Hepatocyte (in vitro differentiated cells): Measurements from ENCODE around the gene WWTR1. TPM values are rescaled to one million over a fixed set of nuclear protein-coding genes. Genes with fewer than 3 reads are reported as not detected.

ENCODE experiments used
- DNase-seq: peaks from one replicate; pipeline ENCODE4 v3.0.0-alpha.2; 2016; ENCODE audit warnings: low spot score
- H2AFZ ChIP-seq: fragments of 200-600 bp; sonication (generic); 2 replicates; pipeline ENCODE4 v1.6.0; 2016; ENCODE audit warnings: antibody characterized with exemption, mild to moderate bottlenecking
- H3K27ac ChIP-seq: fragments of 200-600 bp; sonication (generic); 2 replicates; pipeline ENCODE4 v1.5.1; 2016; ENCODE audit warnings: mild to moderate bottlenecking
- H3K27me3 ChIP-seq: fragments of 200-600 bp; sonication (generic); 2 replicates; pipeline ENCODE4 v1.6.1; 2016
- H3K36me3 ChIP-seq: fragments of 200-600 bp; sonication (generic); replicated peaks from 2 replicates; pipeline ENCODE4 v1.5.1; 2016; ENCODE audit warnings: low read depth; ENCODE audit not compliant: insufficient read depth
- H3K4me1 ChIP-seq: fragments of 200-600 bp; sonication (generic); 2 replicates; pipeline ENCODE4 v1.5.1; 2016; ENCODE audit warnings: mild to moderate bottlenecking, moderate library complexity; ENCODE audit not compliant: insufficient read depth
- H3K4me2 ChIP-seq: fragments of 200-600 bp; sonication (generic); 2 replicates; pipeline ENCODE4 v1.6.0; 2016
- H3K4me3 ChIP-seq: fragments of 200-600 bp; sonication (generic); 2 replicates; pipeline ENCODE4 v1.5.1; 2016; ENCODE audit warnings: mild to moderate bottlenecking
- H3K79me2 ChIP-seq: fragments of 200-600 bp; sonication (generic); 2 replicates; pipeline ENCODE4 v1.6.0; 2017; ENCODE audit warnings: mild to moderate bottlenecking
- H3K9me2 ChIP-seq: fragments of 200-600 bp; sonication (generic); replicated peaks from 2 replicates; pipeline ENCODE4 v1.6.0; 2017; ENCODE audit warnings: mild to moderate bottlenecking; ENCODE audit not compliant: insufficient read depth
- H3K9me3 ChIP-seq: fragments of 200-600 bp; sonication (generic); 2 replicates; pipeline ENCODE4 v1.5.1; 2016; ENCODE audit warnings: low read depth, mild to moderate bottlenecking
- H4K20me1 ChIP-seq: fragments of 200-600 bp; sonication (generic); 2 replicates; pipeline ENCODE4 v1.6.0; 2016; ENCODE audit warnings: mild to moderate bottlenecking; ENCODE audit not compliant: insufficient read depth, poor library complexity, severe bottlenecking
- EZH2 ChIP-seq: fragments of 200-600 bp; sonication (generic); IDR thresholded peaks from 2 replicates; pipeline ENCODE4 v1.6.1; 2016; ENCODE audit warnings: antibody characterized with exemption, mild to moderate bottlenecking, borderline replicate concordance
- EZH2phosphoT487 ChIP-seq: fragments of 200-600 bp; sonication (generic); IDR thresholded peaks from one replicate; pipeline ENCODE4 v1.6.1; 2018; ENCODE audit warnings: antibody characterized with exemption, mild to moderate bottlenecking, low read depth, moderate library complexity; ENCODE audit not compliant: unreplicated experiment, severe bottlenecking
- WGBS: methylation state at CpG from one replicate; pipeline ENCODE4 v1.1.6; 2016; ENCODE audit warnings: low lambda C conversion rate; ENCODE audit errors: missing lambda C conversion rate; 5-methylcytosine and 5-hydroxymethylcytosine counted together
- polyA plus RNA-seq: library from polyadenylated mRNA; unstranded; fragments of >200 nt; fragmentation: Nextera tagmentation; extraction: Ambion mirVana; gene quantifications from 2 replicates; pipeline ENCODE4 v1.2.1, GENCODE V29; 2016
- total RNA-seq: library from RNA; depleted of rRNA; stranded (reverse); fragments of >200 nt; gene quantifications from 2 replicates; pipeline ENCODE4 v1.2.3, GENCODE V29; 2014
- TF ChIP-seq, protein P1 (sequence below): fragments of 200-600 bp; sonication (generic); IDR thresholded peaks from 2 replicates; pipeline ENCODE4 v1.5.1; 2016; ENCODE audit warnings: antibody characterized with exemption, mild to moderate bottlenecking; ENCODE audit not compliant: poor library complexity

Gene WWTR1
- total and polyA plus RNA-seq, 2 experiments from 2014 or later, result 40.5 to 54.7 TPM

DNA sequence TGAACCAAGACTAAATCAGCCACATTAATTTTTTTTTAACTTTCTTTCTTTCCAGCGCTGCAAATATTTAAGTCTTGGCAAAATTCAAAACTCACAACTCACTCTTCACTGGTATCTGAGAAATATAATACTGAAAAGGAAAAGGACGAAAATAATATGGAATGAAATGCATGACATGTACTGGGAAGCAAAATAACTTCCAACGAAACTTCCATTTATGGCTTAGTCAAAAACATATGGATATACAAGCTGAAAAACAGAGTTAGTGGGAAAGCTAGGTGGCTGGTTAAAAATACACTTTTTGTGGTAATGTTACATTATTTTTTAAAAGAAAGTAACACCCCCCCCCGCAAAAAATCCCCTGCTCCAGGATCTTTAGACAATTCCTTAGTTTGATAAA, 97.2 kb downstream of the WWTR1 start:
- Histone ChIP-seq H4K20me1 (no peaks in the 10 kb centered on the region), H3K9me2 (no peaks in the 10 kb centered on the region), H3K4me3 (no peak overlapping the region), H3K4me2 (no peak overlapping the region), H3K9me3 (no peaks in the 10 kb centered on the region), H3K36me3 (no peaks in the 10 kb centered on the region), H3K79me2 (peaks cover 68% of the 10 kb centered on the region), H3K27ac (no peak overlapping the region), H3K27me3 (no peaks in the 10 kb centered on the region), H2AFZ (no peak overlapping the region), H3K4me1 (peaks cover 6% of the 10 kb centered on the region)
- TF ChIP-seq EZH2phosphoT487 (no peak), EZH2 (no peak)
- TF ChIP-seq, protein P1, sequence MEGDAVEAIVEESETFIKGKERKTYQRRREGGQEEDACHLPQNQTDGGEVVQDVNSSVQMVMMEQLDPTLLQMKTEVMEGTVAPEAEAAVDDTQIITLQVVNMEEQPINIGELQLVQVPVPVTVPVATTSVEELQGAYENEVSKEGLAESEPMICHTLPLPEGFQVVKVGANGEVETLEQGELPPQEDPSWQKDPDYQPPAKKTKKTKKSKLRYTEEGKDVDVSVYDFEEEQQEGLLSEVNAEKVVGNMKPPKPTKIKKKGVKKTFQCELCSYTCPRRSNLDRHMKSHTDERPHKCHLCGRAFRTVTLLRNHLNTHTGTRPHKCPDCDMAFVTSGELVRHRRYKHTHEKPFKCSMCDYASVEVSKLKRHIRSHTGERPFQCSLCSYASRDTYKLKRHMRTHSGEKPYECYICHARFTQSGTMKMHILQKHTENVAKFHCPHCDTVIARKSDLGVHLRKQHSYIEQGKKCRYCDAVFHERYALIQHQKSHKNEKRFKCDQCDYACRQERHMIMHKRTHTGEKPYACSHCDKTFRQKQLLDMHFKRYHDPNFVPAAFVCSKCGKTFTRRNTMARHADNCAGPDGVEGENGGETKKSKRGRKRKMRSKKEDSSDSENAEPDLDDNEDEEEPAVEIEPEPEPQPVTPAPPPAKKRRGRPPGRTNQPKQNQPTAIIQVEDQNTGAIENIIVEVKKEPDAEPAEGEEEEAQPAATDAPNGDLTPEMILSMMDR, result no peak
- 96% methylated on average over 4 of the region's 4 CpGs for WGBS
- DNase-seq, result no peak

DNA sequence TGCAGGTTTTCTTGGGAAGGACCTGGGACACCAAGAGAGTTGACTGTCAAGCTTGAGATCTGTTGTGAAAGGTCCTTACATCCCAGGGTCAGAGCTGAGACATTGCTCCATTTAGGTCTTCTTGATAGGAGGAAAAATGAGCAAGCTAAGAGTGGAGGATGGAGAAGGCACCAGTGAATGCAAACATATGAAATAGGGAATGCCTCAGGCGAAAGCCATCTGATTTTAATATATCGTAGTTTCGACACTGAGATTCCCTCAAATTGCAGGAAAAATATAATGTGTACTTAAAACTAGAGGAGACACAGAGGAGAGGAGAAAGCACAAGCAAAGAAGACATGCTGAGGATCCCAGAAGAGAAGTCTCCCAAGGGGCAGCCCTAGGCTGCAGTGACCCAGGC, 97.8 kb downstream of the WWTR1 start:
- Histone ChIP-seq H3K27ac (no peak overlapping the region), H3K4me2 (no peak overlapping the region), H3K36me3 (no peaks in the 10 kb centered on the region), H3K27me3 (no peaks in the 10 kb centered on the region), H3K9me2 (no peaks in the 10 kb centered on the region), H4K20me1 (no peaks in the 10 kb centered on the region), H3K4me1 (peaks cover 8% of the 10 kb centered on the region), H2AFZ (no peak overlapping the region), H3K4me3 (no peak overlapping the region), H3K79me2 (peaks cover 65% of the 10 kb centered on the region), H3K9me3 (no peaks in the 10 kb centered on the region)
- no peak for DNase-seq
- 87% methylated on average over 3 of the region's 3 CpGs for WGBS
- TF ChIP-seq EZH2, result no peak
- TF ChIP-seq, protein P1, result no peak
- TF ChIP-seq EZH2phosphoT487, result no peak

DNA sequence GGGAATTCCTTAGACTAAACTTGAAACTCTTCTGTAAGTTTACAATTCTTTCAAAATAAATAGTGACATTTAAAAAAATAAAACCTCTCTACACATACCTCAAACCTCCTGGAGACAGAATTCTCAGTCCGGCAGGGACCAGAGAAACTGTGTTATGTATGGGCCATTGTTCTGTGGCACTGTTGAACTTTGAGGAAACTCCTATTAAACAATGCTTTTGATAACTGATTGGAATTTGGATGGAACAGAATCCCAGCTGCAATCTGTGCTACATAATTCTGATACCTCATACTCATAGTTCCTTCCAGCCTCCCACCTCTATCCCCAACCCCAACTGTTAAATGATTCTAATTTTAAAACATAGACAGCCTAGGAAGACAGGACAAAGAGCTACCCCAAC, 98.3 kb downstream of the WWTR1 start:
- Histone ChIP-seq H3K27ac (no peak overlapping the region), H4K20me1 (no peaks in the 10 kb centered on the region), H3K27me3 (no peaks in the 10 kb centered on the region), H3K36me3 (no peaks in the 10 kb centered on the region), H3K4me1 (peaks cover 10% of the 10 kb centered on the region), H2AFZ (no peak overlapping the region), H3K9me2 (no peaks in the 10 kb centered on the region), H3K79me2 (peaks cover 60% of the 10 kb centered on the region), H3K4me2 (no peak overlapping the region), H3K4me3 (no peak overlapping the region), H3K9me3 (no peaks in the 10 kb centered on the region)
- 81% methylated on average over 1 of the region's 1 CpG for WGBS
- DNase-seq, result no peak
- TF ChIP-seq, protein P1, result no peak
- TF ChIP-seq EZH2 (no peak), EZH2phosphoT487 (no peak)

DNA sequence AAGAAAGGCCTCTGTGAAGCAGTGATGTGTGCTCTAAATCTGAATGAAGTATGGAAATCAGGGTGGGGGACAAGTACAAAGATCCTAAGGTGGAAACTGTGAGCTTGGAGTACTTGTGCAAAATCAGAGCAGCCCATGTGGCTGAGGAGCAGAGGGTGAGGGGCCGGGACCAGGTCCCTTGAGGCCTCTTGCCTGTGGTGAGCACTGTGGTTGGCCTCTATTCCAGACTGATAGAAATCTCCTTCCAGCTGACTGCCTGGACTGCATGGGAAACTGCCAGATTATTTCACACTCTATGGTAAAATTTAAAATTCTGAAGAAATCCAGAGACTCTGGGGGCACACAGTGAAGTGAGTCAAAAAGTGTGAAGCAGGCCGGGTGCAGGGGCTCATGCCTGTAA, 101.9 kb downstream of the WWTR1 start:
- H3K4me3 ChIP-seq, result no peak overlapping the region
- H3K9me2 ChIP-seq, result no peaks in the 10 kb centered on the region
- H3K79me2 ChIP-seq, result peaks cover 31% of the 10 kb centered on the region
- H2AFZ ChIP-seq, result no peak overlapping the region
- DNase-seq, result no peak
- TF ChIP-seq EZH2phosphoT487 (no peak), EZH2 (no peak)
- TF ChIP-seq, protein P1, result no peak
- no peaks in the 10 kb centered on the region for H4K20me1 ChIP-seq
- H3K27ac ChIP-seq, result peak overlapping the region; percentile 88
- no peaks in the 10 kb centered on the region for H3K27me3 ChIP-seq
- no peak overlapping the region for H3K4me2 ChIP-seq
- H3K36me3 ChIP-seq, result no peaks in the 10 kb centered on the region
- H3K9me3 ChIP-seq, result no peaks in the 10 kb centered on the region
- peaks cover 26% of the 10 kb centered on the region for H3K4me1 ChIP-seq
- WGBS, result 80% methylated on average over 2 of the region's 2 CpGs
